Measurements from ENCODE around the gene FOXN3.
"Not testable (repeated sequence)": the region's sequence is repeated elsewhere in the genome, so short reads cannot be mapped to it uniquely, and the experiment has no call there.

The FOXN3 gene

DNA sequence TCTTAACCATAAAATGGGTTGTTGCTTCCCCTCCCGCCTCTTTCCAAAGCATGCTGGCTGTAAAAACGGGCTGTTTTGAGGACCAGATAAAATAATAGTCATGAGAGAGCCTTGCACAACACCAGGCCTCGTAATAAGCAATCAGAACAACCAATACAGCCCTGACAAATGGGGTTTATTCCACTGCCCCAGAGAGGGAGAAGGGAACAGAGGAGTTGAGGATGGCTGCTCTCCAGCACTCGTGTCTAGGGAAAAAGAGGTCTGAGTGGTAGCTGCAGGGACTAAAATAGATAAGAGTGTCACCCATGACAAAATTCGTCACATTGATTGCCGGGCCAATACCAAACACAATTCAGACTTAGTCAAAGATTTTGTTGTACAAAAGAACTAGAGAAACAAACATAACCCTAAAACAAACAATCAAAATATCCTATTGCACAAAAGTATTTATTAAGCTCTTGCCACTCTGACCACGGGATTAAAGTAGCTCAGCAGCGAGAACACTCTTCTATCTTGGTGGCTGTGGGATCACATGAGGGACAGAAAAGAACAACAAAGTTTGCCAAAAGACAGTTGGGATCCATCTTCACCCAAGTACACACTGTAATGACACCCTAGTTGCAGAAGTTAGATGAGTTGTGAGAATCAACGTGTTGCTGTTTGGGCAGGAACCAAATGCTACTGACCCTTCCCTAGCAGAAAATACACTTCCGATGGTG is 188.0 kb downstream of the FOXN3 start:
- DNase-seq (ENCODE audit: low read depth in 2 of 2): no peak

DNA sequence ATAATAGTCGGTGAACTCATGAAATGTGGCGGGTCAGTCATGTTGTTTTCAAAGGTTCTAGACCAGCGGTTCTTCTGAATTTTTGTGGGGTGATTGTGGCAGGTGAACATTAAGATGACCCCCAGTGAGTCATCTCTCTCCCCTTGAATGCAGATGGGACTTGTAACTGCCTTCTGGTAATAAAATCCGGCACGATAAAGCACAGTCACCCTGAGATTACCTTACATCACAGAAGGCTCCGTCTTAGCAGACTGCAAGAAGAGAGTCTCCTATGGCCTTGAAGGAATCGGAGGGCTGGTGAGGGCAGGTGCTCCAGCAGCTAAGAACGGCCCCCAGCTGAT is 189.6 kb downstream of the FOXN3 start:
- no peak for DNase-seq (ENCODE audit: low read depth in 2 of 2)

DNA sequence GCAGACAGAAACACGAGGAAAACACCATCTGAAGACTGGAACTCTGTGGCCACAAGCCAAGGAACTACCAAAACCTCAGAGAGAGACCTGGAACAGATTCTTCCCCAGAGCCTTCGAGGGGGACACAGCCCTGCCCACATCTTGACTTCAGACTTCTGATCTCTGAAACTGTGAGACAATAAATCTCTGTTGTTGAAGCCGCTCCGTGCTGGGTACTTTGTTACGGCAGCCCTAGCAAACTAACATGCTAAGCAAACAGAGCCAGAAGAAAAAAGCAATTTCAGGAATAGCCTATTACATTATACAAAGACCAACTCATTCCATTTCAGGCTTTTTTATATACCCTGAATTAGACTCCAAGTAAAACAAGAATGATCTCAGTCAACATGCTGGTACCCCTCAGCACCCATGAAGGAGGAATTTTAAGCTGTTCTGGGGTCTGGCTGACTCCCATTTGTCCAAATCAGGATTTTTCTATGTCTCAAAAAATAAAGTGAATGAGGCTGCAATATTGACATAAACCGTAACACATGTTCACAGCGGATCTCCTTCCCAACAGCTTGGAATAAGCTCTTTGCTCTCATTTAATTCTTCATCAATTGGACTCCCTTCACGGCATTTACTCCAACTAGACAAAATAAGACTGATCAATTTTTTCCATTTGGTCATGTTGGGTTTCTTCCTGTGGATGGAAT is 190.1 kb downstream of the FOXN3 start:
- DNase-seq (ENCODE audit: low read depth in 2 of 2): no peak

GRCh38 chr14:89225607-89226006 is 191.4 kb downstream of the FOXN3 start:
- no peak for DNase-seq (ENCODE audit: low read depth in 2 of 2)

DNA sequence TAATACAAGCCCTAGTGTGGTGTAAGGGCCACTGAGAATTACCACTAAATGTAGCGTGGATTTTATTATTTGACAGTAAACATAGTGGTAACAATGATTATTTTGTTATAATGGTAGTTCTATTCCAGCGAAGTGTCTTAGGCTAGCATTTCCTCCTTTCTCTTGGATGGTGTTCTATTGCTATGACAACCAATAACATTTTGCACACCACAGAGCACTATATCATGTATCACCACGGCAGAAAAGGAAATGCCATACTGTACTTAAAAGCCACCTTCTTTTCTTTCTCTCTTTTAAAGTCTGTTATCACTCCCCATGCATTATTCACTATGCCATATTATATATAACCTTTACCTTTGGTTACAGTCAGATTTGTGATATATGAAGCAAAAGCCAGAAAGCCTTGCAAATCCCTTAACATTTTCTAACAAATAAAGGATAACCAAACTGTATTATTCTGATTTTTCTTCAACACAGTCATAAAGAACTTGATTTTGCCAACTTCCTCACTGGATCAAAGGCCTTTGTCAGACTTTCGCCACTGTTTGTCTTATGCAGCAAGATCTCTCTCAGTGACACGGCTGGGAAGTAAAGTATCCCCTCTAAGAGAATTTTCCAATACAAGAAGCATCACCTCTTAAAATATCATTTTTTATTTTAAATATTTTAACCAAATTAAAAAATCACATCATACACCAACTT is 195.8 kb downstream of the FOXN3 start:
- no peak for DNase-seq (ENCODE audit: low read depth in 2 of 2)

- DNase-seq (ENCODE audit: low read depth in 2 of 2): no peak
Observed at GRCh38 chr14:89219051-89219450, 198.0 kb downstream of the FOXN3 start.

DNA sequence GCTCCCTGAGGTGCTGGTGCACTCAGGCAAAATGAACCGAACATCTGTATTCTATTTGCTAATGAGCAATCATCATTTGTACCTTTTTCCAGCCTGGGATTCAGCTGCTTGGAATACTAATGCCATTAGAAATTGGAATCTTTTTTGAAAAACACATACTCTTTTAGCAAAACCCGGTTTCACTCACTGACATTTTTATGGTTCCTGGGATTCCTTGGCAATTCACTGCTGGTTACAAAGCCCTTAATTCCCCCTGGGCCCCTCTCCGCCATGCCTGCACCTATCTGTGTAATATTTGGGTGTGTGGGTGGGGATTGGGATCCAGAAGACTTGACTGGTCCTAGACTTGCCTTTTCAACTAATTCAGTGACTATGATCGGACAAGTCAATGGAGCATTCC is 199.1 kb downstream of the FOXN3 start:
- DNase-seq (ENCODE audit: low read depth in 2 of 2): no peak

GRCh38 chr14:89215531-89215930 is 201.5 kb downstream of the FOXN3 start:
- DNase-seq (ENCODE audit: low read depth in 2 of 2): no peak

- no peak for DNase-seq (ENCODE audit: low read depth in 2 of 2)
Observed at GRCh38 chr14:89215114-89215513, 201.9 kb downstream of the FOXN3 start.

DNA sequence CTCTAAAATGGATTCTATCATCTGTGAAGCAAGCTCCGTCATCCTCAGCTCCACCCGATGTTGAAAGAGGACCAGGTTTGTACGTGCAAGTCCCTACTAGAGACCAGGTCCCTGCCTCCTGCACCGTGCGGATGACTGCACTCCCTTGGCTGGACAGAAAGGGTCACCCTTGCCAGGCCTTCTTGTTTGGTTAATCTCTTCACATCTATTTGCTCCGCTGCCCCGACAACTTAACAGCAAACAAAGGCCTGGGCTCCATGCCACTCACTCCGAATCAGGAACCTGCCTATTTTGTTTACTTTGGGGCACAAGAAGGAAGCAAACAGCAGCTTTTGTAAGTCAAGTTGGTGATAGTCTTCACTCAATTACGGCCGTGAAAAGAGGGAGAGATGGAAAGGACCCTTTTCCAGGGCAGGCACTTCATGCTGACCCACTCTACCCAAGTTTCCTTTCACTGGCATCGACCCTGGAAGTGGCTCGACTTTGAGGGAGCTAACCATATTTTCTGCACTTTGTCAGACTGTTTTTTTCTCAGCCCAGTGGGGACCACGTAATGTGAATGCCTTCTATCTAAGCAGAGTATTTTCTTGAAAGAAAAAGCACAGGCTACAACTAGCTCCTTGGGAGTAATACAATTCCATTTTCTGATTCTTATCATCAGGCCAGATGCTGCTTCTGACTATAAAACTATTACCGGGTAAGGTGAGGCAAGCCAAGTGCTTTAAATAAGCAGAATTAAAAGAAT is 202.6 kb downstream of the FOXN3 start:
- no peak for DNase-seq (ENCODE audit: low read depth in 2 of 2)

DNA sequence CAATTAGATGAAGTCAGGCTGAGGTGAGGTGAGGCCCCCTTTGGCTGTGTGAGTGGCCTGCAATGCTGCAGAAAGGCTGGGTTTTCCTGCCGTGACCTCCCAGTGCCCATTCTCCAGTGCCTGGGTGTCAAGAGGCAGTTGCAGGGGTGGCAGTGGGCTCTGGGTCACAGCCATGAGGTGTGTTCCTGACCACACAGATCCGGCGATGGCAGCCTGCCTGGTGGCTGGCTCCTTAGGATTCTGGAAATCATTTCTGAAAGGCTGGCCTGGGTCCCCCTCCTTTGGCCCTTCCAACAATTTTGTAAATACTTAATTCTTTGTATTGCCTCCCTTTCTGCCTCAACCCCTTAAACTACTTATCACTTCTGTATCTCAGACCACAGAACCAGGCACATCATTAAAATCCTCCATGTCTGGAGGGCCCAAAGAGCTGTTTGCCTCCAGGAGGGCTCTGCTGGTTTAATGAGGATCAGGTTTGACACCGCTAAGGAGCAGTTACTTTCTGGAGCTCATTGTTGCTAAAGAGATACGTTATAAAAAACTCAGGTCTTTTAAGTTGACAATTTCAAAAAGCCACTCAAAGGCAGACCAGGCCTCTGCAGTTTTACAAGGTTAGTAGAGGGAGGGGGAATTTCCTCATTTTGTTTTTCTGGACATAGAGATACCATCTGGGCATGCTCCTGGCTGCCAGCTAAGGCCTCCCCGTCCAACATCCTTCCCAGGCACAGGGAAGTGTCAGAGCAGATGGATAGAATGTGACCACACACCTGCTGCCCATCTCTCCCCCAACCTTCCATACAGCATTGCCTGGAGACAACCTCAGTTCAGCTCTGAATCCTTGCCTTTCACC is 204.4 kb downstream of the FOXN3 start:
- DNase-seq (ENCODE audit: low read depth in 2 of 2): no peak

DNA sequence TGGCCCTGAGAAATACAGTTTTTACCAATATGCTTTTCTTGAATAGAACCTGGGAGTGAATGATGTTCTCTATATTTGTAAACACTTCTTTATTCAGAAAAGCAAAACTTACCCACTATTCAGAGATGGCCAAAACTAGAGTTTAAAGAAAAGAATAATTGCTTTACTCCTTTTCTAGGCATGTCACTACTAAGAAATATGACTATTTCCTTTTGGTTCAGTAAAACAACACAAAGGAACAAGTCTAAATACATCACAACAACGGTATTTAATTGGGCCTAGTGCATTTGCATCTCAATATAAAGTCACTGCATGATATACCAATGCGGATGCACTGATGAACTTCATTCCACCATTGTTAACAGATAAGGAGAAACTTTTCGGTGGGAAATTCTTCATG is 207.5 kb downstream of the FOXN3 start:
- no peak for DNase-seq (ENCODE audit: low read depth in 2 of 2)

DNA sequence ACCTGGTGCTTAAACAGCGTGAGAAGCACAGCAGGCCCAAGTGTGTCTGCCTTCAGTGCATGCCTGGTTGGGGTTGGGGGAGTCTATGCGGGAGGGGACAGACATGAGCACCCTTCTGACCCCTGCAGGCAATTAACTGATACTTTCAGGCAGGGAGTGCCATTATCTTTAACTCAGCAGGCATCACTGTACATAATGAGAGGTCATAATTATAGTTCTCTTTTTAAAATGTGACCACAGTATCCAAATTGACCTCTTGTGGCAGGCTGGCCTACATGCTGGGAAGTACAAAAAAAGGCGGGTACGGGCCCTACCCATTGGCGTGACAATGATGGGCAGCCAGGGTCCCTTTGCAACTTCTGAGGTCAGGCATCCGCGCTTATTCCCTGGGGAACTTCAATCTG is 209.1 kb downstream of the FOXN3 start:
- no peak for DNase-seq (ENCODE audit: low read depth in 2 of 2)

GRCh38 chr14:89206389-89207031 is 210.5 kb downstream of the FOXN3 start:
- DNase-seq (ENCODE audit: low read depth in 2 of 2): no peak

DNA sequence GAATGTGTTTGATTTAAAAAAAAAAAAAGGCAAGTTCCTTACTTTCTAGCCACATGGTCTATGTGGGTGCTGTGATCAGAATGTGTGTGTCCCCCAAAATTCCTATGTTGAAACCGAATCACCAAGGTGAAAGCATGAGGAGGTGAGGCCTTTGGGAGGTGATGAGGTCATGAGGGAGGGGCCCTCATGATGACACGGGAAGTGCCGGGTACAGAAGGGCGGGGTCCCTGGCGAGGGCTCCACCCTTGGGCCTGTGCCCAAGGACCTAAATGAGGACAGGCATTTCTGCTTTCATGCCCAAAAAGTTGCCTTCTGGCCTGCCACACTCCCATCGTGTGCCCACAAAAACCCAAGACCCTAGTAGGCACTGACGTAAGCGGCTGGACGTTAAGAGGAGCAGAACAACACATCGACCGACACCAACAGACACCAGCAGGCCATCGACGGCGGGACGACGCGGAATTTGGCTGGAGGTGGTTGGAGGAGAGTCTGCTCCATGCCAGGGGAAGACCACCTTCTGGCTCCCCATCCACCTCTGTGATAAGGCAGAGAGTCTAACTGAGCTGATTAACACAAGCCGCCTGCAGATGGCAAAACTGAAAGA is 211.8 kb downstream of the FOXN3 start:
- DNase-seq (ENCODE audit: low read depth in 2 of 2): no peak

DNA sequence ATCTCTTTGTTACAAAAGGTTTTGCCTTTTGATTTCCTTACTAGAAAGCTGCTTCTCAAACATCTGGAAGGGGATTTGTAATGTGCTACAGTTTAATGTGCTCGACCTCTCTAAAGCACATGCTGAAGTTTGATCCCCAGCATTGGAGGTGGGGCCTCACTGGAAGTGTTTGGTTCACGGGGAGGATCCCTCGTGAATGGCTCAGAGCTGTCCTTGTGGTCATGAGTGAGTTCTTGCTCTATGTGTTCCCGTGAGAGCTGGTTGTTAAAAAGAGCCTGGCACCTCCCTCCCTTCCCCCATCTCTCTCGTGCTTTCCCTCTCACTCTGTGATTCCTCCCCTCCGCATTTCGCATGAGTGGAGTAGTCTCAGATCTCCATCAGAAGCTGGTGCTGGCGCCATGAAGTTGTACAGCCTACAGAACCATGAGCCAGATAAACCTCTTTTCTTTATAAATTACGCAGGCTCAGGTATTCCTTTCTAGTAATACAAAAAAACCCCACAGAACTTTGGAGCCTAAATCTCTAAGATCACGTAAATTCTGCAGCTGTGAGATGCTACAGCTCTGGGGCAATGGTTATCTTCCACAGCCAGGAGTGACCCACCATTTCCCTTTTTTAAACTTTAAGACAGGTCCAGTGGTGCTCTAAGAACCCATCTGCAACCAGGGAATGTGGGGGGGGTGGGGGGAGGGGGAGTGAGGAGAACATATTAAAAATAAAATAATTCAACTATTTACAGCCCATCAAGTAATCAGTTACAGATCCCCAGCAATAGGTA is 214.4 kb downstream of the FOXN3 start:
- no peak for DNase-seq (ENCODE audit: low read depth in 2 of 2)

GRCh38 chr14:89201645-89202044 is 215.4 kb downstream of the FOXN3 start:
- no peak for DNase-seq (ENCODE audit: low read depth in 2 of 2)

GRCh38 chr14:89199357-89199756 is 217.7 kb downstream of the FOXN3 start:
- not testable (repeated sequence) for DNase-seq (ENCODE audit: low read depth in 2 of 2)

DNA sequence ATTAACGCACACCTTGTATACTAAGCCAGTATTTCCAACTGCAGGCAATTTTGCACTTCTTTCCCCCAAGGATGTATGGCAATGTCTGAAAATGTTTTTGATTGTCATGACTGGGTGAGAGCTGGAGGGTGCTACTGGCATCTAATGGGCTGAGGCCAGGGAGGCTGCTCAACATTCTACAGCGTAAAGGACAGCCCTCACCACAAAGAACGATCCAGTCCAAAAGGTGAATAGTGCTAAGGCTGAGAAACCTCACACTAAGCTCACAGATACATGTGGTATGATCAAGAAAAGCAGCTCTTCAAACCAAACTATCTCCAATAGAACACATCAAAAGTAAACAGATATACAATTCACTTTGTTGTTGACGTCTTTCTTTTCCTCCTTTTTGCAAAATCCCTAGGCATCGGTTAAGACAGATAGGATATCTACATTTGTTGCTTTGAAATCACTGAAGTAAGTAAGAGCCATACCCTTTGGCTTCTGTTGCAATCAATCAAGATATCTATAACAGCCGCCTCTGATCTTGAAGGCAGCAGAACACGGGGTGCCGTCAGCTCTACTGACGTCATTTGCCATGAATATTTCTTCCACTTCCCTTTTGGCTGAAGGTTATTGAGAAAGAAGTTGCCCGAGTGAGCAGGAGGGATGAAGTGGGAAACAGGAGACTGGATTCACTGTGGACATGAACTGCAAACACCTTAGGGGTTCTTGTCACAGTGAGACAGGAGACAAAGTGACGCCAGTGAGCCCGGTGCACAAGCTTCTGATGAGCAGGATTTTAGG is 218.3 kb downstream of the FOXN3 start:
- no peak for DNase-seq (ENCODE audit: low read depth in 2 of 2)
